Uterus (tissue), 2 donors: ENCODE data around the gene NRBF2.

Source experiments
- CTCF ChIP-seq, 4 experiments: fragments of 200-600 bp in 2 of 4; fragments of 450-650 bp in 2 of 4; sonication (generic) in 2 of 4; IDR thresholded peaks; one replicate each; pipeline ENCODE4 v1.5.1; 2016 to 2019; ENCODE audit warnings: antibody characterized with exemption in 4 of 4, mild to moderate bottlenecking in 2 of 4, moderate library complexity in 1 of 4
- POLR2A ChIP-seq, 2 donors: fragments of 450-650 bp; IDR thresholded peaks; one replicate each; pipeline ENCODE4 v1.6.1; 2016; ENCODE audit warnings: antibody characterized with exemption in 2 of 2, mild to moderate bottlenecking in 1 of 2, moderate library complexity in 1 of 2

- TF ChIP-seq CTCF (IDR thresholded peaks at IDR 0.05), result no peak
- TF ChIP-seq POLR2A (IDR thresholded peaks at IDR 0.05), result no peak
Observed at GRCh38 chr10:63175534-63175933, 42.4 kb downstream of the NRBF2 start.
